OCI-LY7 (cell line): Measurements from ENCODE around the gene BEX1.
"Not testable (repeated sequence)": the region's sequence is repeated elsewhere in the genome, so short reads cannot be mapped to it uniquely, and the experiment has no call there.

ENCODE experiments used
- CTCF ChIP-seq: fragments of 200-600 bp; sonication (generic); conservative IDR thresholded peaks from 2 replicates; pipeline ENCODE4 v1.5.1; 2014; ENCODE audit warnings: mild to moderate bottlenecking, antibody characterized with exemption, low read length, moderate library complexity, mixed read lengths
- EZH2phosphoT487 ChIP-seq: fragments of 200-600 bp; sonication (generic); IDR thresholded peaks from 2 replicates; pipeline ENCODE4 v1.6.1; 2018; ENCODE audit warnings: low read depth, borderline replicate concordance, mild to moderate bottlenecking, mixed run types, antibody characterized with exemption, low read length, moderate library complexity, mixed read lengths

GRCh38 chrX:103103866-103104265, 39.9 kb upstream of the BEX1 start:
- not testable (repeated sequence) for TF ChIP-seq CTCF, EZH2phosphoT487
